BE2C (cell line): ENCODE results near the gene ITGA7.

Source experiments
- DNase-seq: peaks from one replicate; pipeline ENCODE4 v3.0.0-alpha.2; 2020
- H3K27me3 ChIP-seq: fragments of 250-450 bp; sonication (Bioruptor Pico); 2 replicates; pipeline ENCODE4 v1.5.1; 2020; ENCODE audit warnings: mild to moderate bottlenecking
- H3K36me3 ChIP-seq: fragments of 250-450 bp; sonication (Bioruptor Pico); 2 replicates; pipeline ENCODE4 v1.5.1; 2020; ENCODE audit warnings: mild to moderate bottlenecking
- H3K4me1 ChIP-seq: fragments of 250-450 bp; sonication (Bioruptor Pico); 2 replicates; pipeline ENCODE4 v1.5.1; 2020
- H3K4me3 ChIP-seq: 2 replicates; pipeline ENCODE4 v1.5.1; 2011; ENCODE audit warnings: low read depth, low read length
- H3K9me3 ChIP-seq: fragments of 250-450 bp; sonication (Bioruptor Pico); 2 replicates; pipeline ENCODE4 v1.5.1; 2020
- TF ChIP-seq, protein P1 (sequence below): IDR thresholded peaks from 2 replicates; pipeline ENCODE4 v1.5.1; 2012; ENCODE audit warnings: mild to moderate bottlenecking, low read depth, low read length

The ITGA7 gene

GRCh38 chr12:55696796-55697462, 10.8 kb downstream of the ITGA7 start:
- no peaks in the 10 kb centered on the region for H3K9me3 ChIP-seq
- no peaks in the 10 kb centered on the region for H3K4me1 ChIP-seq
- TF ChIP-seq, protein P1, sequence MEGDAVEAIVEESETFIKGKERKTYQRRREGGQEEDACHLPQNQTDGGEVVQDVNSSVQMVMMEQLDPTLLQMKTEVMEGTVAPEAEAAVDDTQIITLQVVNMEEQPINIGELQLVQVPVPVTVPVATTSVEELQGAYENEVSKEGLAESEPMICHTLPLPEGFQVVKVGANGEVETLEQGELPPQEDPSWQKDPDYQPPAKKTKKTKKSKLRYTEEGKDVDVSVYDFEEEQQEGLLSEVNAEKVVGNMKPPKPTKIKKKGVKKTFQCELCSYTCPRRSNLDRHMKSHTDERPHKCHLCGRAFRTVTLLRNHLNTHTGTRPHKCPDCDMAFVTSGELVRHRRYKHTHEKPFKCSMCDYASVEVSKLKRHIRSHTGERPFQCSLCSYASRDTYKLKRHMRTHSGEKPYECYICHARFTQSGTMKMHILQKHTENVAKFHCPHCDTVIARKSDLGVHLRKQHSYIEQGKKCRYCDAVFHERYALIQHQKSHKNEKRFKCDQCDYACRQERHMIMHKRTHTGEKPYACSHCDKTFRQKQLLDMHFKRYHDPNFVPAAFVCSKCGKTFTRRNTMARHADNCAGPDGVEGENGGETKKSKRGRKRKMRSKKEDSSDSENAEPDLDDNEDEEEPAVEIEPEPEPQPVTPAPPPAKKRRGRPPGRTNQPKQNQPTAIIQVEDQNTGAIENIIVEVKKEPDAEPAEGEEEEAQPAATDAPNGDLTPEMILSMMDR: no peak
- DNase-seq: no peak
- H3K36me3 ChIP-seq: no peaks in the 10 kb centered on the region
- peaks cover 17% of the 10 kb centered on the region for H3K27me3 ChIP-seq
- no peak overlapping the region for H3K4me3 ChIP-seq

- Histone ChIP-seq H3K4me1 (no peaks in the 10 kb centered on the region), H3K9me3 (no peaks in the 10 kb centered on the region), H3K27me3 (peaks cover 17% of the 10 kb centered on the region), H3K4me3 (no peak overlapping the region), H3K36me3 (no peaks in the 10 kb centered on the region)
- TF ChIP-seq, protein P1: no peak
- DNase-seq: no peak
These were observed 11.6 kb downstream of the ITGA7 start for GRCh38 chr12:55696141-55696540.

DNA sequence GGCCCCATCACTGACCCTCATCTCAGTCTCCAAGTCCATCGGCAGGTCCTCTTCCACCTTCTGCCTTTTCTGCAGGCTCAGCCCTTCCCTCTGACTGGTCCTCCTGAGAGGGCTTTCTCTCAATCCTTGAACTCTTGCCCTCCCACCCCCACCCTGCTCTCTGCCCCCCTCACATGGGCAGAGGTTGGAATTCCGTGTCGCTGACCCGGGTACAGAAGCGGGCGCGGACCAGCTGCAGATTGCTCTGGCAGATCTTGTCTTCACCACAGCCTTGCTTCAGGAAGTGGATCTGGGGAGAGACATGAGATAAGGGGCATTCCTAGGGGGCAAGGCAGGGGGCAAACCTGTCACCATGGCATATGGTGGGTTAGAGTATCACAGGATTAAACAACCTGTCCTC, 12.4 kb downstream of the ITGA7 start:
- H3K4me3 ChIP-seq: no peak overlapping the region
- no peaks in the 10 kb centered on the region for H3K9me3 ChIP-seq
- DNase-seq: no peak
- no peaks in the 10 kb centered on the region for H3K4me1 ChIP-seq
- TF ChIP-seq, protein P1: no peak
- no peaks in the 10 kb centered on the region for H3K36me3 ChIP-seq
- peaks cover 17% of the 10 kb centered on the region for H3K27me3 ChIP-seq

GRCh38 chr12:55694651-55695050, 13.1 kb downstream of the ITGA7 start:
- no peaks in the 10 kb centered on the region for H3K4me1 ChIP-seq
- H3K27me3 ChIP-seq: peaks cover 17% of the 10 kb centered on the region
- DNase-seq: no peak
- H3K36me3 ChIP-seq: no peaks in the 10 kb centered on the region
- no peaks in the 10 kb centered on the region for H3K9me3 ChIP-seq
- TF ChIP-seq, protein P1: no peak
- no peak overlapping the region for H3K4me3 ChIP-seq

DNA sequence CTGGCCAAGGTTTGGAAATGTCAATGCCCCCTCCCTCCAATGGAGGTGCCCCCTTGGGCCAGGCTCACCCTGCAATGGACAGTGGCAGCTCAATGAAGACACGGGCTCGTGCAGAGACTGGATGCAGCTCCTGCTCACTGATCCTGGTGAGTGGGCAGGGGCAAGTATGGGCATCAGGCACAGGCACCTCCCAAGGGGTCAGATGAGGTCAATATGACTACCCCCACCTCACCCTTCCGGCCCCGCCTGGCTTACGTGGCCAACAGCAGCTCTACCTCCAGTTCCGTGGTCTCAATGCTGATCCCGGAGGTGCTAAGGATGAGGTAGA, 13.6 kb downstream of the ITGA7 start:
- DNase-seq: no peak
- Histone ChIP-seq H3K27me3 (peaks cover 17% of the 10 kb centered on the region), H3K9me3 (no peaks in the 10 kb centered on the region), H3K36me3 (no peaks in the 10 kb centered on the region), H3K4me1 (no peaks in the 10 kb centered on the region), H3K4me3 (no peak overlapping the region)
- TF ChIP-seq, protein P1: no peak

DNA sequence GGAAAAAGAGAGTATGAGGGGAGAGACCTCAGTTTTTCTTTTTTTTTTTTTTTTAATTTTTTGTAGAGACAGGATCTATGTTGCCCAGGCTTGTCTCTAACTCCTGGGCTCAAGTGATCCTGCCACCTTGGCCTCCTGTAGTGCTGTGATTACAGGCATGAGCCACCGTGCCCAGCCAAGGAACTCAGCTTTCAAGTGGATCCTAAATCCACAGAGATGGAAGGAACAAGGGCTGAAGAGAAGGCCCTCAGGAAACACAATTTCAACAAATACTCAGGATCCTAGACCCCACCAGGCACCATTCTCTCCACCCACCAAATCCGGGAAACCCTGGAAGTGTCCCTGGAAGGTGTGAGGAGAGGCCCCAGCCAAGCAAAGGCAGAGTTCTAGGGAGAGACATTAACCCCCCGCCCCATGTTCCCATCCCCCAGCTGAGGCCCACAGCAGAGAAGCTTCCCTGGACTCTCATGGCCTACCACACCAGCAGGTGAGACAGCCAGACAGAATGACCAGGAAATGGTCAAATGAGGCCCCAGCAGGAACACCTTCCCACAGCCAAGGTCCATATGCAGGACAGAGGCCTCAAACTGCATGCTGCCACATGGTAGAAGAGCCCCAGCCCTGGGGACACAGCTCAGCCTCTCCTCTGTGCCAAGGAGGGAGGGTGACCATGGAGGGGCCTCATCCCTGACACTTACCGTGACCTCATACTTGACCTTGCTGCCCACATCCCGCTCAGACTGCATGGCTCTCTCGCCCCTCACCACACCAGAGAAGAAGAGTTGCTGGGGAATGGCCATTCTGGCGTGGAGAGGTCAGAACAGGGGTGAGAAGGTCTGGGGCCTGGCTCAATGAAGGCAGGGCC, 14.1 kb downstream of the ITGA7 start:
- Histone ChIP-seq H3K9me3 (no peaks in the 10 kb centered on the region), H3K4me1 (no peaks in the 10 kb centered on the region), H3K27me3 (peaks cover 17% of the 10 kb centered on the region), H3K36me3 (no peaks in the 10 kb centered on the region), H3K4me3 (no peak overlapping the region)
- TF ChIP-seq, protein P1: no peak
- no peak for DNase-seq
